HUES6 (cell line): ENCODE measurements around the gene AIDA.
A peak's percentile ranks its signal among the peaks of the same experiment; 100 is the strongest.

Experiments used
- H3K27ac ChIP-seq: 2 replicates; pipeline ENCODE4 v1.7.0; 2013; ENCODE audit warnings: low read depth, mild to moderate bottlenecking, low read length, inconsistent platforms
- H3K27me3 ChIP-seq: 2 replicates; pipeline ENCODE4 v1.6.1; 2013; ENCODE audit warnings: low read length; ENCODE audit not compliant: control insufficient read depth, insufficient read depth
- H3K36me3 ChIP-seq: 2 replicates; pipeline ENCODE4 v1.6.1; 2013; ENCODE audit warnings: low read length; ENCODE audit not compliant: control insufficient read depth, insufficient read depth
- H3K4me1 ChIP-seq: 2 replicates; pipeline ENCODE4 v1.6.1; 2013; ENCODE audit warnings: low read length; ENCODE audit not compliant: control insufficient read depth, insufficient read depth
- H3K4me3 ChIP-seq: 2 replicates; pipeline ENCODE4 v1.5.1; 2013; ENCODE audit warnings: low read depth, low read length
- H3K9ac ChIP-seq: one replicate; pipeline ENCODE4 v1.6.1; 2013; ENCODE audit warnings: mild to moderate bottlenecking, low read length
- H3K9me3 ChIP-seq: 2 replicates; pipeline ENCODE4 v1.6.1; 2013; ENCODE audit warnings: low read depth, low read length; ENCODE audit not compliant: control insufficient read depth, insufficient read depth

Gene AIDA

GRCh38 chr1:222739465-222739864, 27.2 kb upstream of the AIDA start:
- Histone ChIP-seq H3K27me3 (no peaks in the 10 kb centered on the region), H3K4me1 (peaks cover 18% of the 10 kb centered on the region), H3K36me3 (peaks cover 4% of the 10 kb centered on the region; the same call in 1 of the 2 replicates), H3K9me3 (no peaks in the 10 kb centered on the region), H3K9ac (no peak overlapping the region), H3K27ac (no peak overlapping the region), H3K4me3 (no peak overlapping the region)

GRCh38 chr1:222736972-222737371, 24.7 kb upstream of the AIDA start, which contains the start of gene FAM177B:
FAM177B (plus strand) TSS chr1:222737202; CDS start chr1:222746546, 9,344 bp downstream.
- no peak within 1 kb of the TSS for H3K9ac ChIP-seq
- peak within 1 kb of the TSS; percentile 17; the same call in 1 of the 2 replicates for H3K4me3 ChIP-seq
- no peak within 1 kb of the TSS for H3K27ac ChIP-seq
- peaks cover 18% of the 10 kb centered on the region for H3K4me1 ChIP-seq
- peaks cover 25% of the 10 kb centered on the region for H3K36me3 ChIP-seq
- H3K9me3 ChIP-seq: no peaks in the 10 kb centered on the region
- no peaks in the 10 kb centered on the region for H3K27me3 ChIP-seq

- Histone ChIP-seq H3K4me3 (peak overlapping the region; percentile 17; the same call in 1 of the 2 replicates), H3K27me3 (no peaks in the 10 kb centered on the region), H3K9me3 (no peaks in the 10 kb centered on the region), H3K4me1 (peaks cover 18% of the 10 kb centered on the region), H3K36me3 (peaks cover 30% of the 10 kb centered on the region), H3K9ac (no peak overlapping the region), H3K27ac (no peak overlapping the region)
Observed at GRCh38 chr1:222736470-222736869, 24.2 kb upstream of the AIDA start.

- Histone ChIP-seq H3K27me3 (no peaks in the 10 kb centered on the region), H3K4me1 (peaks cover 18% of the 10 kb centered on the region), H3K27ac (no peak overlapping the region), H3K9ac (no peak overlapping the region), H3K4me3 (no peak overlapping the region), H3K9me3 (no peaks in the 10 kb centered on the region), H3K36me3 (peaks cover 47% of the 10 kb centered on the region)
Observed at GRCh38 chr1:222734740-222735139, 22.4 kb upstream of the AIDA start.

- no peaks in the 10 kb centered on the region for H3K9me3 ChIP-seq
- no peaks in the 10 kb centered on the region for H3K27me3 ChIP-seq
- no peak overlapping the region for H3K27ac ChIP-seq
- no peak overlapping the region for H3K9ac ChIP-seq
- H3K4me3 ChIP-seq: no peak overlapping the region
- H3K4me1 ChIP-seq: peaks cover 18% of the 10 kb centered on the region
- peaks cover 68% of the 10 kb centered on the region for H3K36me3 ChIP-seq
Observed at GRCh38 chr1:222732216-222733159, 20.2 kb upstream of the AIDA start.

- Histone ChIP-seq H3K36me3 (peaks cover 84% of the 10 kb centered on the region), H3K9ac (no peak overlapping the region), H3K27me3 (no peaks in the 10 kb centered on the region), H3K4me1 (peaks cover 5% of the 10 kb centered on the region), H3K27ac (no peak overlapping the region), H3K9me3 (no peaks in the 10 kb centered on the region), H3K4me3 (no peak overlapping the region)
Observed at GRCh38 chr1:222730866-222731265, 18.6 kb upstream of the AIDA start.

GRCh38 chr1:222728746-222729145, 16.5 kb upstream of the AIDA start:
- H3K4me3 ChIP-seq: no peak overlapping the region
- H3K27me3 ChIP-seq: no peaks in the 10 kb centered on the region
- no peak overlapping the region for H3K9ac ChIP-seq
- peaks cover 92% of the 10 kb centered on the region for H3K36me3 ChIP-seq
- H3K4me1 ChIP-seq: no peaks in the 10 kb centered on the region
- H3K27ac ChIP-seq: no peak overlapping the region
- no peaks in the 10 kb centered on the region for H3K9me3 ChIP-seq

- H3K27ac ChIP-seq: no peak overlapping the region
- peaks cover 36% of the 10 kb centered on the region for H3K36me3 ChIP-seq
- no peak overlapping the region for H3K9ac ChIP-seq
- H3K4me1 ChIP-seq: no peaks in the 10 kb centered on the region
- no peak overlapping the region for H3K4me3 ChIP-seq
- no peaks in the 10 kb centered on the region for H3K9me3 ChIP-seq
- H3K27me3 ChIP-seq: no peaks in the 10 kb centered on the region
Observed at GRCh38 chr1:222716393-222716792, 4.1 kb upstream of the AIDA start.

- Histone ChIP-seq H3K36me3 (peaks cover 16% of the 10 kb centered on the region; the same call in 1 of the 2 replicates), H3K9ac (peak overlapping the region; percentile 99), H3K27me3 (no peaks in the 10 kb centered on the region), H3K9me3 (no peaks in the 10 kb centered on the region), H3K4me1 (peaks cover 8% of the 10 kb centered on the region; the same call in 1 of the 2 replicates), H3K27ac (peak overlapping the region; percentile 100; the same call in 1 of the 2 replicates), H3K4me3 (peak overlapping the region; percentile 100)
Observed at GRCh38 chr1:222713091-222713961, 1.0 kb upstream of the AIDA start.

GRCh38 chr1:222711319-222712252, 705 bp downstream of the AIDA start:
- Histone ChIP-seq H3K4me3 (peak overlapping the region; percentile 100), H3K27ac (peak overlapping the region; percentile 0; the same call in 1 of the 2 replicates), H3K9me3 (no peaks in the 10 kb centered on the region; the same call in 1 of the 2 replicates), H3K9ac (peak overlapping the region; percentile 94), H3K4me1 (peaks cover 8% of the 10 kb centered on the region; the same call in 1 of the 2 replicates), H3K36me3 (peaks cover 6% of the 10 kb centered on the region; the same call in 1 of the 2 replicates), H3K27me3 (no peaks in the 10 kb centered on the region)
